VCaP (cell line): ENCODE measurements around the gene SCNN1A.

Source experiments
- H3K27ac ChIP-seq: fragments of 450-650 bp; 2 replicates; pipeline ENCODE4 v1.5.1; 2017
- CTCF ChIP-seq: fragments of 450-650 bp; conservative IDR thresholded peaks from 2 replicates; pipeline ENCODE4 v1.5.1; 2017; ENCODE audit warnings: mild to moderate bottlenecking, moderate library complexity

SCNN1A gene

GRCh38 chr12:6392504-6392903, 17.1 kb upstream of the SCNN1A start:
- H3K27ac ChIP-seq, result peak overlapping the region; percentile 80
- TF ChIP-seq CTCF, result no peak

GRCh38 chr12:6391013-6391412, 15.7 kb upstream of the SCNN1A start:
- H3K27ac ChIP-seq, result peak overlapping the region; percentile 80
- no peak for TF ChIP-seq CTCF

- H3K27ac ChIP-seq, result peak overlapping the region; percentile 80
- TF ChIP-seq CTCF, result no peak
These were observed 14.9 kb upstream of the SCNN1A start for GRCh38 chr12:6390084-6390799.

GRCh38 chr12:6387541-6387940, 12.2 kb upstream of the SCNN1A start:
- no peak overlapping the region for H3K27ac ChIP-seq
- TF ChIP-seq CTCF, result no peak

GRCh38 chr12:6386491-6386890, 11.1 kb upstream of the SCNN1A start:
- TF ChIP-seq CTCF, result no peak
- H3K27ac ChIP-seq, result peak overlapping the region; percentile 97; the same call in 1 of the 2 replicates

- H3K27ac ChIP-seq, result peak overlapping the region; percentile 97; the same call in 1 of the 2 replicates
- TF ChIP-seq CTCF, result no peak
These were observed 10.7 kb upstream of the SCNN1A start for GRCh38 chr12:6386038-6386437.

- H3K27ac ChIP-seq, result peak overlapping the region; percentile 97
- no peak for TF ChIP-seq CTCF
These were observed 9.4 kb upstream of the SCNN1A start for GRCh38 chr12:6384499-6385436.
